ENCODE results near the gene LRRC26. TPM values are rescaled to one million over a fixed set of nuclear protein-coding genes. Genes with fewer than 3 reads are reported as not detected.

LRRC26 gene
- polyA plus RNA-seq, 1 experiment: not detected

GRCh38 chr9:137193771-137194170 is 23.9 kb upstream of the LRRC26 start:
- H3K27me3 ChIP-seq (ENCODE audit: control insufficient read depth, insufficient read depth, low read length): no peaks in the 10 kb centered on the region
- CTCF ChIA-PET: no interaction called here
- no peak for DNase-seq (ENCODE audit: low read depth)
- TF ChIP-seq, protein P1, sequence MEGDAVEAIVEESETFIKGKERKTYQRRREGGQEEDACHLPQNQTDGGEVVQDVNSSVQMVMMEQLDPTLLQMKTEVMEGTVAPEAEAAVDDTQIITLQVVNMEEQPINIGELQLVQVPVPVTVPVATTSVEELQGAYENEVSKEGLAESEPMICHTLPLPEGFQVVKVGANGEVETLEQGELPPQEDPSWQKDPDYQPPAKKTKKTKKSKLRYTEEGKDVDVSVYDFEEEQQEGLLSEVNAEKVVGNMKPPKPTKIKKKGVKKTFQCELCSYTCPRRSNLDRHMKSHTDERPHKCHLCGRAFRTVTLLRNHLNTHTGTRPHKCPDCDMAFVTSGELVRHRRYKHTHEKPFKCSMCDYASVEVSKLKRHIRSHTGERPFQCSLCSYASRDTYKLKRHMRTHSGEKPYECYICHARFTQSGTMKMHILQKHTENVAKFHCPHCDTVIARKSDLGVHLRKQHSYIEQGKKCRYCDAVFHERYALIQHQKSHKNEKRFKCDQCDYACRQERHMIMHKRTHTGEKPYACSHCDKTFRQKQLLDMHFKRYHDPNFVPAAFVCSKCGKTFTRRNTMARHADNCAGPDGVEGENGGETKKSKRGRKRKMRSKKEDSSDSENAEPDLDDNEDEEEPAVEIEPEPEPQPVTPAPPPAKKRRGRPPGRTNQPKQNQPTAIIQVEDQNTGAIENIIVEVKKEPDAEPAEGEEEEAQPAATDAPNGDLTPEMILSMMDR (IDR thresholded peaks at IDR 0.05; ENCODE audit: insufficient read depth, low read depth, low read length): no peak
- no peak overlapping the region for H3K4me3 ChIP-seq (ENCODE audit: low read depth, low read length)
- peaks cover 19% of the 10 kb centered on the region for H3K36me3 ChIP-seq (ENCODE audit: control insufficient read depth, insufficient read depth, low read length)
- POLR2A ChIA-PET: interaction anchor here (0.6 kb wide), 1 partner anchor 30 kb away, joined by 4 read pairs; no protein-coding TSS in a partner anchor

GRCh38 chr9:137192859-137193258 is 23.0 kb upstream of the LRRC26 start:
- TF ChIP-seq, protein P1 (IDR thresholded peaks at IDR 0.05; ENCODE audit: insufficient read depth, low read depth, low read length): no peak
- POLR2A ChIA-PET: no interaction called here
- no peak overlapping the region for H3K4me3 ChIP-seq (ENCODE audit: low read depth, low read length)
- H3K36me3 ChIP-seq (ENCODE audit: control insufficient read depth, insufficient read depth, low read length): peaks cover 19% of the 10 kb centered on the region
- no peaks in the 10 kb centered on the region for H3K27me3 ChIP-seq (ENCODE audit: control insufficient read depth, insufficient read depth, low read length)
- CTCF ChIA-PET: interaction anchor here (0.9 to 1.4 kb wide), 3 partner anchors 34 to 129 kb away, joined by 3 to 5 read pairs (median 4); partner anchors contain the start of gene RNF224
- DNase-seq (ENCODE audit: low read depth): no peak

DNA sequence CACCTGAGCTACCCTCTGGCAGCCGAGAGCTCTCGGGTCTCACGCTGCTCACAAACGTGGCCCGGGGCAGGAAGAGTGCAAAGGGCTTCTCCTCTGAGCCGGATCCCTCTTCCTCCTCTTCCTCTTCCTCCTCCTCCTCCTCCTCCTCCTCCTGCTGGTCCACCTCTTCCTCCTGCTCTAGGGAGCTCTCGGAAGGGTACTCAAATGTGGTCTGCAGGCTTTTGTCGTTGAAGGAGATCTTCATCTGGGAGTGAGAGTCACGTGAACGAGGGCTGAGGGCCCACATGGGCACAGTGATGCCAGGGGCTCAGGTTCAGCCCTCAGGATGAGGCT is 22.6 kb upstream of the LRRC26 start:
- TF ChIP-seq, protein P1 (IDR thresholded peaks at IDR 0.05; ENCODE audit: insufficient read depth, low read depth, low read length): no peak
- DNase-seq (ENCODE audit: low read depth): no peak
- POLR2A ChIA-PET: no interaction called here
- Histone ChIP-seq H3K36me3 (ENCODE audit: control insufficient read depth, insufficient read depth, low read length) (peaks cover 19% of the 10 kb centered on the region), H3K27me3 (ENCODE audit: control insufficient read depth, insufficient read depth, low read length) (no peaks in the 10 kb centered on the region), H3K4me3 (ENCODE audit: low read depth, low read length) (no peak overlapping the region)
- CTCF ChIA-PET: interaction anchor here (0.9 to 1.4 kb wide), 3 partner anchors 35 to 128 kb away, joined by 3 to 5 read pairs (median 4); partner anchors contain the start of gene RNF224

GRCh38 chr9:137191691-137192447 is 22.0 kb upstream of the LRRC26 start:
- no peak overlapping the region for H3K4me3 ChIP-seq (ENCODE audit: low read depth, low read length)
- TF ChIP-seq, protein P1 (IDR thresholded peaks at IDR 0.05; ENCODE audit: insufficient read depth, low read depth, low read length): no peak
- H3K27me3 ChIP-seq (ENCODE audit: control insufficient read depth, insufficient read depth, low read length): no peaks in the 10 kb centered on the region
- no peak for DNase-seq (ENCODE audit: low read depth)
- H3K36me3 ChIP-seq (ENCODE audit: control insufficient read depth, insufficient read depth, low read length): peaks cover 21% of the 10 kb centered on the region
- POLR2A ChIA-PET: no interaction called here
- CTCF ChIA-PET: interaction anchor here (0.9 to 1.4 kb wide), 3 partner anchors 35 to 128 kb away, joined by 3 to 5 read pairs (median 4); partner anchors contain the start of gene RNF224

GRCh38 chr9:137191245-137191644 is 21.4 kb upstream of the LRRC26 start:
- TF ChIP-seq, protein P1 (IDR thresholded peaks at IDR 0.05; ENCODE audit: insufficient read depth, low read depth, low read length): no peak
- no peaks in the 10 kb centered on the region for H3K27me3 ChIP-seq (ENCODE audit: control insufficient read depth, insufficient read depth, low read length)
- DNase-seq (ENCODE audit: low read depth): no peak
- ChIA-PET POLR2A (no interaction called here), CTCF (interaction anchor here (1.4 kb wide), 1 partner anchor 46 kb away, joined by 3 read pairs; no protein-coding TSS in a partner anchor)
- no peak overlapping the region for H3K4me3 ChIP-seq (ENCODE audit: low read depth, low read length)
- peaks cover 21% of the 10 kb centered on the region for H3K36me3 ChIP-seq (ENCODE audit: control insufficient read depth, insufficient read depth, low read length)
